GM21786 (cell line): ENCODE measurements around the gene PIGR.

ENCODE experiments used
- ATAC-seq: cut with Tn5 transposase; IDR thresholded peaks from one replicate; pipeline ENCODE4 v1.9.1; 2021; ENCODE audit not compliant: unreplicated experiment

PIGR gene, protein sequence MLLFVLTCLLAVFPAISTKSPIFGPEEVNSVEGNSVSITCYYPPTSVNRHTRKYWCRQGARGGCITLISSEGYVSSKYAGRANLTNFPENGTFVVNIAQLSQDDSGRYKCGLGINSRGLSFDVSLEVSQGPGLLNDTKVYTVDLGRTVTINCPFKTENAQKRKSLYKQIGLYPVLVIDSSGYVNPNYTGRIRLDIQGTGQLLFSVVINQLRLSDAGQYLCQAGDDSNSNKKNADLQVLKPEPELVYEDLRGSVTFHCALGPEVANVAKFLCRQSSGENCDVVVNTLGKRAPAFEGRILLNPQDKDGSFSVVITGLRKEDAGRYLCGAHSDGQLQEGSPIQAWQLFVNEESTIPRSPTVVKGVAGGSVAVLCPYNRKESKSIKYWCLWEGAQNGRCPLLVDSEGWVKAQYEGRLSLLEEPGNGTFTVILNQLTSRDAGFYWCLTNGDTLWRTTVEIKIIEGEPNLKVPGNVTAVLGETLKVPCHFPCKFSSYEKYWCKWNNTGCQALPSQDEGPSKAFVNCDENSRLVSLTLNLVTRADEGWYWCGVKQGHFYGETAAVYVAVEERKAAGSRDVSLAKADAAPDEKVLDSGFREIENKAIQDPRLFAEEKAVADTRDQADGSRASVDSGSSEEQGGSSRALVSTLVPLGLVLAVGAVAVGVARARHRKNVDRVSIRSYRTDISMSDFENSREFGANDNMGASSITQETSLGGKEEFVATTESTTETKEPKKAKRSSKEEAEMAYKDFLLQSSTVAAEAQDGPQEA

DNA sequence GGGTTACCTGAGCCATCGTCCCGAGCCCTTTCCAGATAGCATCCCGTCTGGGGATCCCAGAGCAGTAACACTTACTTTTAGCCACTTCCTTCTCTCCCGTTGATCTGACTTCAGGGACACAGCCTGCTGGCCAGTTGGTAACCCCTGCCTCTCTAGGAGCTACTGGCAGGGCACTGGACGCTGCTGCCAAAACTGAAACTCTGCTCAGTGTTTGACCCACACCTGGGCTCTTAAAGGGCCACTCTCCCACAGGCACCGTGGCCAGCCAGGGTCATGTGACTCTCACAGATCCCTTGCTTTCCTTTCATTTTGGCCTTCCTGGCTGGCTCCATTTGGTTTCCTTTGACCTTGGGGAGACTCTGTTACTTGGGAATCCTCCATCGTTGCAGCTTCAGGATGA is at the start of gene PIGR:
TSS of gene PIGR (minus strand) at position 206 of the 400 bp plus-strand sequence. CDS start 5,935 bp downstream, outside the sequence.
- ATAC-seq: no peak

DNA sequence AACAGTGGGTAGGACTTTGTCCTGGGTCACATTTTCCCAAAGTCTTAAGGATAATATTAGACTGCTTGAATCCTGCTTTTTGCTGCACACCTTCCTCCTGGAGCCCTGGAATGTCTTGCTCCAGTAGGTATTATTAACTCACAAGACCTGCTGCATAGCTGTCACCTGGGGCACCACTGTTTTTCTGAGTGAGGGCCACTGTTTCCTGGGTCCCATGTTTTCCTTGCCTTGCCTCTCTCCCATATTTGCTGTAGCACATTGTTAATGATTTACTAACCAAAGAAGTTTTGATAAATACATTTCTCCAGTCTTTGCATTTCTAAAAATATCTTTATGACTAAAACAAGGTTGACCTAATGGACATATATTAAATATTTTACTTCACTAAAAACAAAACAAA is 46.5 kb upstream of the PIGR start:
- ATAC-seq: no peak

DNA sequence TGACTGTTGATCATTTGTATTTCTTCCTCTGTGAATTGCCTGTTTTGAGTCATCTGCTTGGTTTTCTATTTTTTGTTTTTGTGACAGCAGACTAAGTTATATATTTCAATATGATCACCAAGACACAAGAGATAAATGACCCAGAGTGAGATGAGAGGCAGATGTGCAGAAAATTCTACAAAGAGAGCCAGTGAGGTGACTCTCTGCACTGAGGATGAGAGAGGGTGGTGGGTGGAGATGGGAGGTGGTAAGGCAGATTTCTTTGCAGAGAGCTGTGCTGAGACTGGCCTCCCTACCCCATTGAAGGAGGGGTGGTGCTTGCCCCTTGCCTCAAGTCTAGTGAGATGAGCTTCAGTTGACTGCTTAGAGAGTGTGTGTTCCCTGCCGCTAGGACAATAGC is 41.6 kb upstream of the PIGR start:
- ATAC-seq: no peak

DNA sequence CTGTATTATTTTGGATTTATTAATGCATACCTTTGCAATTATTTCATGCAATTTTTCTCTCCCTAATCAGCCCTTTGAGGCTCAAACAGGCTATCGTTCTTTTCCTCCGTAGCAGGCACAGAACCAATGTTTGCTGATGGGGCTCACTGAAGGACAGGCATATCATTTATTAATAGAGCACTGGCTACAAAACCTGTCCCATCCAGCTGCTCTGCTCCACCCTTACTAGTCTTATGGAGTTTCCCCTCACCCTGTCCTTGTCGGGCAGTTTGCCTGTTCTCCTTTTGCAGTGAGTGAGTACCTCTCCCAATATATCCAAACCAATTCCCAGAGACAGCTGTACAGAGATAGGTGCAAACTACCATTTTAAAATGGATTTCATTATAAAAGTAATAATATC is 40.6 kb upstream of the PIGR start:
- ATAC-seq: no peak

DNA sequence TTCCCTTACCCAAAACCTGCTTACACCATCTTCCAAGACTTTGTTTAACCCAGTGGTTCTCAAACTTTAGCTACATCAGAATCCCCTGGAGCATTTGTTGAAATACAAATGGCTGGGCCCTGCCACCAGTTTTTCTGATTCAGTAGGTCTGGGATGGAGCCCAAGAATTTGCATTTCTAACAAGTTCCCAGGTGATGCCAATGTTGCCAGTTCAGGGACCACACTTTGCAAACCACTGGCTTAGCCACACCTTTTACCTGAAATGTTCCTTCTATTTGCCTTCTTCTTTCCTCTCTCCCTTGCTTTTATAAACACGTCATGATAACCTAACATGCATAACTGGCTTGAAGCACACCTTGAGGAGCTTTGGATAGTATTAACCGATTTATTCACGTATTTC is 40.1 kb upstream of the PIGR start:
- no peak for ATAC-seq

DNA sequence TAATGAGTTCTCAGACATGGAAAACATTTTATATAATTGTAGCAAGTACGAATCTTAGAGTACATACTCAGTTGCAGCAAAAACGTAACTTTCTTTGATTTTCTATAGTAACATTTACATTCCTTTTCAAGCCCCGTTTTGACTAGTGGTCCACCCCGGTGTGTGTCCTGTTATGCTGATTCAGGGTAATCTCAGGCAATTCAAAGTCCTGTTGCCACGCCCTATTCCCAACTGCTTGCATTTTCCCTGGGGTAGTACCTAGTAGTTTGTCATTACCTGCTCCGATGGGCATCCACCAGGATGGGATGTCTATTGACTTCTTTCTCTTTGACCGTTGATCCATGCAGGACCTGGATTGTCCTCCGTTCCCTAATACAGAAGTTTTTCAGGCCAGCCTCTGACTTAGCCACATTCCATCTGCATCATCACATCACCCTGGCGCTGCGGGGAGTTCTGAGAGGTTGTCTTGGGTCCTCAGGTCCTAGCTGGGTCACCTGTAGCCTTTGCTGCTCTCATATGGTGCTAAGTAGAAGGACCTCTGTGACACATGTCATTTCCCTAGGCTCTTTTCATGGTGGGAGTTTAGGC is 39.0 kb upstream of the PIGR start:
- ATAC-seq: no peak

DNA sequence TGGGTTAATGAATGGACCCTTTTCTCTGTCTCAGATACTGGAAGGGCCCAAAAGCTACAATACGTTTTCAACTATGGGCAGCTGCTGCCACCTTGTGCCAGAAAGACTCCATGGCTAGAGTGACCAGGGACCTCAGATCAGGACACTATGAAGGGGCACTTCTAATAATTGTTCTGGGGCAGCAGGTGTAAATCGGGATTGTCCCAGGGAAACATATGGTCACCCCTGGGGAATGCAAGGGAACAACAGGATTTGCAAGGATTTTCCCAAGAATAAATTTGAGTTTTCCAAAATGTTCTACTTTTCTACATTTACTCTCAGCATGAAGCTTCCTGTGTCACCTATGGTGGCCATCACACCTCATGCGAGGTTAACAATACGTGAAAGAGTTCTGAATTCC is 36.0 kb upstream of the PIGR start:
- peak; percentile 64 for ATAC-seq

DNA sequence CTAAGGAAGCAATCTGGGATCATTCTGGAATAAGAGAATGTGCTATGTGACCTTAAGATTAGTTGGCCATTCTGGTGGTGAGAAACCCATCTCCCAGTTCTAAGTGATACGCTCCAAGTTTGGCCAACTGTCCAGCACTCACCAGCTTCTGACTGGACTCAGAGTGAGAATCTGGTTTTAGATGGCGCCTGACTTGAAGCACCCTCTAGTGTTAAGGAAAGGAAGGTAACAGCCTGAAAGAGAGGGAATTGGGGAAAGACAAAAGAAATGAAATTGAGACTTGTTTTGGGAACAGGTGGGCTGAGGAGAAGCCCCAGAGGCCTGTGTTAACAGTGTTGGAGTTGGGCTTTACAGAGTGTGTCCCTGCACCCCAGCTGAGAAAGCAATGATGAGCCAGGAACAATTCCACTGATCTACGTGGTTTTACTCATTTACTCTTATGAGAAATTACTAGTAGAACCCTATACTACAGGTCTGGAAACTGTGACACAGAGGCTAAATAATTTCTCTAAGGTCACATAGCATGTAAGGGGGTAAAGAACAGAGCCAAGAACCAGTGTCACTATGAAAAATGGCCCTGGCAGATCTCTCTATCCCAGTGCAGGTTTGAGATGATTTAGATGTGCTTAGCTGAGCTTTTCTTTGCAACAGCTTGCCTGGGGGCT is 33.2 kb upstream of the PIGR start:
- ATAC-seq: no peak

DNA sequence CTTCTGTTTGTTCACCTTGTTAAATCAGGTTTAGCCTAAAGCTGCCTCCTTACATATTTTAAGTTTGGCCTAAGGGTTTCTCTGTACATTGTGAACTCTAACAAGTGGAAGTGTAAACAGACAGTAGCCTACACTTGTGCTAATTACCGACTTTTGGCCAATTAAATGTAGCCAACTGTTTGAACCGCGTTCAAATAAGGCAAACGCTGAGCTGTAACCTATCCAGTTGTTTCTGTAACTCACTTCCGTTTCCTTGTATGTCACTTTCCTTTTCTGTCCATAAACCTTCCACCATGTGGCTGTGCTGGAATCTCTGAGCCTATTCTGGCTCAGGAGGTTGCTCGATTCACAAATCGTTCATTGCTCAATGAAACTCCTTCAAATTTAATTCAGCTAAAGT is 32.0 kb upstream of the PIGR start:
- ATAC-seq: no peak

DNA sequence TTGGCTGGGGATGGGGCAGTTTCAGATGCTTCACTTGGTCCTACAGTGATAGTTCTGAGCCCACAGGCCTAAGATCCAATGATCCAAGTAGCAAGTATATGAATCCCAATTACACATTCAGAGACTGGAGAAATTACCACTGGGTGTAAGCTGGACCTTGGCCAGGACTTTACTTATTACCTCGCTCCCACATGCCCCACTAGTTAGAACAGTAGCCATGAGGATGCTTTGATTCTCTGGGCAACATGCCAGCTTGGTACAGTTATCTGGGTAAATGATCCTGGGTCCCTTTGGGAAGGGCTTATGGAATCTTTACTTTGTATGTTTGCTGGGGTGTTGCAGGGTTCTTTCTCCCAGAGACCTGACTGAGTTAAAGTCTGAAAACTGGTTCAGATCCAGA is 29.0 kb upstream of the PIGR start:
- no peak for ATAC-seq

DNA sequence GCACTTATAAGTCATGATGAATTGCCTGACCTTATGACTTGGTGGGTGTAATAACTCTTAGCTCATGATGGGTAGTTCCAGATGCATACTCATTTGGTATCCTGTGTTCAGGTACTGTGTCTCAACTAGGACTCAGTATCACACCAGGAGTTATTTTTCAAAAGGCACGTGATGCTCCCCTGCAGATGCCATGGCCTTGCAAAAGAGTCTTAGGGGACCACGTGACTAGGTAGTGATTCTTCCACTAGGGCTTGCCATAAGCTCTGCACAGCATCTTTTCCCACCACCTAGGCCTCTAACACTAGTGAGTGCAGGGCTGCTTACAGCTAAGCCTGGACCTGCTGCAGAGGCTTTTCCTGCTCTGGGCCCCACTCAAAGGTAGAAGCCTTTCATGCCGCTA is 27.9 kb upstream of the PIGR start:
- no peak for ATAC-seq

DNA sequence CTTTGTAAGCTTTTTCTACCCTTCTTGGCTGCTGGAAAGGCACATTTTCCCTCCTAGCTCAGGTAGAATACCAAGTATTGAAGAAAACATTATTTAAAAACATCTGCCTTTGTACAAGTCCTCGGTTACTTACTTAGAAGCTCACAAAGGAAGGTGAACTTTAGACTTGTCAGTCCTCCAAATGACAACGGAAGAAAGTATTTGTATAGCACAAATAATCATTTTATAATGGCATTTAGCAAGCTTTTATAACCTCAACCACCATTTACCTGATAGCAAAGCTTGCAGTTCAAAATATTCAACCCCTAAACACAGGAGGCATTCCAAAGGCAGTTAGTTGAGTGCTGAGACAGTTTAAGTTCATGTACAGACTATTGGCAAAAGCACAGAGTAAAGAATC is 26.5 kb upstream of the PIGR start:
- ATAC-seq: no peak

DNA sequence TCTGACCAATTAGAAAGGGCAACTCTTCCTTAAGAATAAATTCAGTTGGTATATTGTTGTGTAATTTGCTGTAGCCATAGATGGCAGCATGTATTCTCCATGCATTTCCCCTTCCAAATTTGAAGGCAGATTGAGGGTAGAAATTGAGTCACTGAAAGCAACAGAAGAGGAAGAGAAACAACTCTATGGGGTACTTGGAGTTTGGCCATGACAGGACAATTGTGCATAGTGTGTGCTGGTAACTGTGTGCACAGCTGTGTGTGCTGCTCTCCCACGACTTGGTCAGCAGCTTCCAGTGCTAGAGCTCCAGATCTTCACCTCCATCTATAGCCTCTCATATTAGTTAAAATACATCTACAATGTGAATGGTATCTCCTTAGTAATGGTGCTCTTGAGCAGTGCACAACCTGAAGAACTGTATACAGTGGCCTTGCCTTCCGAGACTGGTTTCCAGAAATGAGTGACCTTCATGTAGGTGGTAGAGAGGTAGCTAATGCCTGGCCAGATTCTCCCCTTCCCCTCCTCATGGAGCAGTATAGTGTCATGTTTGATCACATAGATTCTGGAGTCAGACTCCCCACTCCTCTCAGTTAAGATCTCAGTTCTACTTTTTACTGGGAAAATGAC is 24.9 kb upstream of the PIGR start:
- peak; percentile 61 for ATAC-seq

DNA sequence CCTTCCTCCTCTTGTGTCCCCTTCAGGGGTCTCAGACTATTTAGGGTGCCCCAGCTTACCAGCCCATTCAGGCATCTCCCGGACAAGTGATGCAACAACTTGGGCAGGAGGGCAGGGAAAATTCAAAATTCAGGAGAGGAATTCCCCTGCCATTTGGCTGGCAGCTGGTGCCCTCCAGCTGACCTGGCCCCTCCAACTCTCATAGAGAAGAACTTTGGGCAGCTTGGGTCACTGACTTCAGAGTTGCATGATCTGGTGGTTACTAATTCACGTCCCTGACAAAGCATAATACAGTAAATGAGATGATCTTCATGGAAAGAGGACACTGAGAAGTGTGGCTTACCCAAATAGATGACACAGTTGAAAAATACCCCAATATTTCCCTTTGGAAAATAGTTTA is 24.2 kb upstream of the PIGR start, which contains the start of gene FCAMR:
TSS of gene FCAMR (minus strand) at position 15 of the 400 bp plus-strand sequence. CDS start 335 bp downstream, outside the sequence.
- ATAC-seq: no peak

DNA sequence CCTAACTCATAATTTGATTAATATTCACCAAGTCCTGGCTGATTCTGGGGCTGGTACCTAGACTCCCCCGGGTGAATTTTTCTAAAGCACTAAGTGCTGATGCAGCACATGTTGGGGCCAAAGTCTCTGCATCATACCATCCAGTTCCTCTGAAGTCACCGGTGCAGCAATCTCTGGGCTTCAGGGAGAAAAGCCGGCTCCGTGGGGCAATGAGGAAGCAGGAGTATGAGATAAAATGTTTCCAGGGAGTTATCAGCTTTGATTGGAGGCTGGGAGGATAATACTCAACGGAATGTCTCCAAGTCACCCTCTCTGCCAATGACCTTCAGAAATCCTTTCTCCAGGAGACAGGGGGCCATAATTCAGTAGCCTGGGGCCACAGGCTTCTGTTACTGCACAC is 22.8 kb upstream of the PIGR start:
- no peak for ATAC-seq

DNA sequence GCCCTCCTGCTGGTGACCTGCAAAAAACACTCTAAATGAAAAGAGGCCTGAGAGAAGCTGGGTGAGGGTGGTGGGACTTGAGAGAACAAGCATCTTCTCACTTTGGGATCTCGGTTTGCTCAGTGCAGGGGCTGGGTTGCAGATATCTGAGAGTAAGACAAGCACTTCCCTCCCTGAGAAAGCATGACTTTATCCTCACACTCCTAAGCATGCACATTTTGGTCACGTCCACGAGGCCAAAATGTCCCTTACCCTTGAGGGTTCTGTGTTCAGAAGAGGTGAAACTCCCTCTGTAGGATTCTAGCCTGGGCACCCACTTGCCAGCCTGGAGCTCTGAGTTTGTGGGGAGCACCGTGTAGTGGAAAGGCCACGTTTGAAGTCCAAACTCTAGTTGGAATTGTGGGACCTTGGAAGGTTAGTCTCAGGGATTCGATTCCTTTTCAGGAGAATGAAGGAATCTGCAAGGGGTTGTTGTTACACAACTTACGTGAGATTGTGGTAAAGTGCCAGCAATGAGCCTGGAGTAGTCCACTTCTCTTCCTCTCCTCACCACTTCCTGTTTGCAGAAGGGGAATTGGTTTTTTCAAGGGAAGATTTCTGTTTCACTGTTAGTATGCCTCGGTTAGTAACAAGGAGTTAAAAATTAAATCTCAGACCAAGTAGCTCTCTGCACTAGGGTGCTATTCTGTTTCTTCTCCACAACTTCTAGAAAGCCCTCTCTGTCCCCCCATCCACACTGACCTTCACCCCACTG is 21.0 kb upstream of the PIGR start:
- peak; percentile 60 for ATAC-seq

DNA sequence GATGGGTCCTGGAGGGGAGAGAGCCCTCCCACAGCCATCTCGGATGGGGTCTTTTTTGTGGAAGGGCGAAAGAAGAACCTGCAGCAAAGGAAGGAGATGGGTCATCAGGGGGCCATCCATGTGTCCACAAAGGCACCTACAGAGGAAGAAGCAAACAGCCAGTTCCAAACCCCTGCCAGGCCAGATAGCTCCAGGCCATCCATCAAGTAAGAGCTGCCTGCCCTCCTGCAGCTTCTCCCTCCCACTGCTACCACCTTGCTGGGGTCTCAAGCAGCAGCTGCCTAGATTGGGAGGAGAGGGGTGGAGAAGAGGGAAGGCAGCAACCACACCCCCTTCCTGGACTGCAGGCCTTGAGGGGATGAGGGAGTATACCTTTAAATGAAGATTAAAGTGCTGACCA is 19.5 kb upstream of the PIGR start:
- ATAC-seq: no peak

DNA sequence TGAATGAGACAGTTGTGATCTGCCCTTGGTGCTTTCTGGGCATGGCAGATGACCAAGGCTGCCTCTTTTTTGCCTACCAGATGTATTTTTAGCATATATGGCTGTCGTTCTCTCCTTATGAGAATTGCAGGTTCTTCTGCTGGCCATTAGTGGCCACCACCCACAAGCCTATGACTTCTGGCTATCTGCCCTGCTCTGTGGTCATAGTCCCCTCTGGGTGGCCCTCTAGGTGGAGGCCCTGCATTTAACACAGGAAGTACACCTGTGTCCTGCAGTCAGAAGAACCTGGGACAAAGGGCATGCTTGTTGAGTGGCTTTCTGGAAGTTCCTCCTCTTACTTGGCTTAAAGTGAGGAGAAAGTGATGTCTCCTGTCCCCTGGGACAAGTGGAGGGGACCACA is 17.5 kb upstream of the PIGR start:
- ATAC-seq: no peak

DNA sequence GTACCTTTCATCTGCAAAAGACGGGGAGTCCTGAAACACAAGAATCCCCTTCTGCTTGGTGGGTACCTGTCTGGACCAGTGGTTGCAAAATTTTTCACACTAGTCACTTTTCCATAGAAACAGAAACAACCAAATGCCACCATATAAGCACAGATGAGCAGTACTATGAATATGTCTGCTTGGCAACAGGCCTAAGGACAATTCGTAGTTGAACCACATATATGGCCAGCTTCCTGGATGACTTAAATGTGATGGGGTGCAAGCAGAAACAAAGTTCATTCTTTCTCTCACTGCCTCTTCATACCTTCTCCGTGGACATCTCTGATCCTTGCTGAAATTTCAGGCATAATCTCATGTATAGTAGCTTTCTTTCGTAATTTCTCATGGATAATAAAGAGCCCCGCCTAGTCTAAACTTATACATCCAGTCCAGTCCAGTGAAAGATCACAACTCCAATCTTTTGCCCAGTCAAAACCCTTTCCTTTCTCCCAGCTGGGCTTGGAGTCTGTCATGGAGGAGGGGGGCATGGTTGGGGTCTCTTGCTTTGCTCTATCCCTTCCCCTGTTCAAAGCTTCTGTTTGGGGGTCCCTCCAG is 16.9 kb upstream of the PIGR start:
- no peak for ATAC-seq

DNA sequence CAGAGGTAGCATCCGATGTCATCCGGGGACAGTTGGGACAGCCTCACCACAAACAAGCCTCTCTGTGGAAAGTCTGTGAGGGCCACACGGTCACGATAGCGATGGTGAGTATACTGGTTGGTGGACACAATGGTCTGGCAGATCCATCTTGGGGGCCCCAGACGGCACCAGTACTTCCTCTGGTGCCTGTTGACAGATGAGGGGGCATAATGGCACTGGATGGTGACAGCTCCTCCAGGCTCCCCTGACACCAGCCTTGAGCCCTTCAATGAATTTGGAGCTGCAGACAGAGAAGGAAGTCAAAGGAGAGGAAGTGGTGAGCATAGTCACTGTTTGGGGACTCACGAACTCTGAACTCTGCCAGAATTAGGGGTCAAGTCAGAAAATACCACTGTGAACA is 16.0 kb upstream of the PIGR start:
- ATAC-seq: no peak
